ENCODE results near the gene PHRF1. TPM values are rescaled to one million over a fixed set of nuclear protein-coding genes. Genes with fewer than 3 reads are reported as not detected.

Gene PHRF1
- total and polyA plus RNA-seq, 2 of the 4 experiments (the other 2 are of a cell fraction) = 10.9 to 17.5 TPM

- no TSS peak for BruUV-seq (replicated peaks)
- ATAC-seq (ENCODE audit: low read depth) = no peak
- H2BK5ac ChIP-seq (ENCODE audit: low read depth, low read length, poor library complexity, severe bottlenecking) = no peak overlapping the region
- no peak overlapping the region for H4K8ac ChIP-seq (ENCODE audit: low read depth in 2 of 2, low read length in 2 of 2)
- H3K9me1 ChIP-seq (ENCODE audit: insufficient read depth, low read length) = 0 out of 2 replicates have a peak, but pooled peaks cover 3% of the 10 kb centered on the region
- H2BK120ac ChIP-seq (ENCODE audit: low read depth, low read length) = no peak overlapping the region
- peaks cover 4% of the 10 kb centered on the region; the same call in 1 of the 2 replicates for H3K4me1 ChIP-seq (ENCODE audit: control insufficient read depth, insufficient read depth, low read length)
- H2AK9ac ChIP-seq (replicated peaks; ENCODE audit: low read depth, low read length, poor library complexity) = no peak overlapping the region
- no peak overlapping the region for H4K91ac ChIP-seq (ENCODE audit: insufficient read depth, low read depth, low read length)
- H3K27me3 ChIP-seq (ENCODE audit: control insufficient read depth, insufficient read depth, low read length) = no peaks in the 10 kb centered on the region
- no peak overlapping the region for H3K4me3 ChIP-seq (ENCODE audit: insufficient read depth, low read depth, low read length)
- intact Hi-C loops (cut with micrococcal nuclease) (no loop called here), dilution Hi-C loops (cut with HindIII; ENCODE audit: low sequenced_read_pairs, unreplicated experiment) (no loop called here), in situ Hi-C loops (cut with MboI; ENCODE audit: low sequenced_read_pairs) (no loop called here)
- ChIA-PET POLR2A (ENCODE audit: unreplicated experiment) (no interaction called here), CTCF (no interaction called here)
- H3K79me1 ChIP-seq (ENCODE audit: low read depth in 1 of 2, low read length in 2 of 2) = peaks cover 2 to 32% of the 10 kb centered on the region in 2 experiments; a peak in 3 of 4 replicates
- no peak overlapping the region for H3K18ac ChIP-seq (ENCODE audit: low read depth, low read length)
- H3K4me2 ChIP-seq (ENCODE audit: low read depth, low read length) = no peak overlapping the region
- H3K23ac ChIP-seq (ENCODE audit: low read depth, low read length) = no peak overlapping the region
- no peak for DNase-seq
- no peak overlapping the region for H3K9ac ChIP-seq (ENCODE audit: low read depth, low read length)
- WGBS, 2 experiments (ENCODE audit: extremely low coverage in 2 of 2, insufficient read length in 1 of 2) = 93% methylated on average over 36 of the region's 57 CpGs; no CpG with 5 or more reads in 1 of the 2 experiments
- no peak overlapping the region for H4K5ac ChIP-seq (ENCODE audit: low read depth, low read length)
- H2AK5ac ChIP-seq (ENCODE audit: low read depth, low read length) = no peak overlapping the region
- H3K36me3 ChIP-seq (ENCODE audit: control insufficient read depth, insufficient read depth, low read length) = peaks cover 18% of the 10 kb centered on the region
- TF ChIP-seq MXI1 (IDR thresholded peaks at IDR 0.05; ENCODE audit: borderline replicate concordance, low read depth, low read length) (no peak), BHLHE40 (IDR thresholded peaks at IDR 0.05; ENCODE audit: low read depth, low read length) (no peak), ELK1 (IDR thresholded peaks at IDR 0.05; ENCODE audit: borderline replicate concordance, low read depth, low read length) (no peak), USF2 (IDR thresholded peaks at IDR 0.05; ENCODE audit: low read depth, low read length) (no peak), SMC3 (IDR thresholded peaks at IDR 0.05; ENCODE audit: low read depth, low read length) (no peak), CTCF (conservative IDR thresholded peaks at IDR 0.05; ENCODE audit: low read depth, low read length) (no peak), RFX5 (IDR thresholded peaks at IDR 0.05; ENCODE audit: low read depth, low read length) (no peak), RAD21 (IDR thresholded peaks at IDR 0.05; ENCODE audit: low read length) (no peak), MAZ (IDR thresholded peaks at IDR 0.05; ENCODE audit: borderline replicate concordance, low read depth, low read length) (no peak), MAFK (IDR thresholded peaks at IDR 0.05; ENCODE audit: low read depth, low read length) (no peak), RCOR1 (IDR thresholded peaks at IDR 0.05; ENCODE audit: insufficient replicate concordance, low read length) (no peak), CHD1 (IDR thresholded peaks at IDR 0.05; ENCODE audit: low read depth, low read length) (no peak), NFE2L2 (IDR thresholded peaks at IDR 0.05; ENCODE audit: low read depth, low read length) (no peak), CEBPB (IDR thresholded peaks at IDR 0.05; ENCODE audit: low read depth, low read length) (no peak), FOS (IDR thresholded peaks at IDR 0.05; ENCODE audit: low read depth, low read length) (no peak)
- H3K14ac ChIP-seq (replicated peaks; ENCODE audit: low read depth, low read length) = no peak overlapping the region
- H3K4ac ChIP-seq (ENCODE audit: low read depth, low read length) = no peak overlapping the region
- peaks cover 25% of the 10 kb centered on the region for H4K20me1 ChIP-seq (ENCODE audit: insufficient read depth, low read length)
- no peak overlapping the region for H2BK20ac ChIP-seq (ENCODE audit: low read depth, low read length)
- no peak overlapping the region for H2BK15ac ChIP-seq (ENCODE audit: low read depth, low read length)
- no peak overlapping the region for H3K27ac ChIP-seq (ENCODE audit: insufficient read depth, low read length)
- no peaks in the 10 kb centered on the region for H3K9me3 ChIP-seq (ENCODE audit: control insufficient read depth, insufficient read depth, low read length)
- H2AFZ ChIP-seq (replicated peaks; ENCODE audit: low read length, poor library complexity) = no peak overlapping the region
- H3K56ac ChIP-seq (ENCODE audit: extremely low read depth, insufficient read depth, low read length) = no peak overlapping the region
Observed at GRCh38 chr11:617199-617911, 41.1 kb downstream of the PHRF1 start.

Measured in IMR-90 (cell line).